Rectal smooth muscle tissue (tissue), 1 donor: Measurements from ENCODE around the gene SSX2IP.

Experiments used
- H3K27ac ChIP-seq: one replicate; pipeline ENCODE4 v1.7.0; 2013; ENCODE audit warnings: low read depth, low read length, inconsistent platforms
- H3K27me3 ChIP-seq: one replicate; pipeline ENCODE4 v1.7.0; 2013; ENCODE audit warnings: low read length; ENCODE audit not compliant: control insufficient read depth, insufficient read depth
- H3K36me3 ChIP-seq: one replicate; pipeline ENCODE4 v1.7.0; 2013; ENCODE audit warnings: low read length; ENCODE audit not compliant: control insufficient read depth, insufficient read depth
- H3K4me1 ChIP-seq: one replicate; pipeline ENCODE4 v1.7.0; 2013; ENCODE audit warnings: low read length; ENCODE audit not compliant: control insufficient read depth, insufficient read depth
- H3K4me3 ChIP-seq: one replicate; pipeline ENCODE4 v1.7.0; 2013; ENCODE audit warnings: low read length
- H3K9ac ChIP-seq: one replicate; pipeline ENCODE4 v1.7.0; 2013; ENCODE audit warnings: low read length

SSX2IP gene

DNA sequence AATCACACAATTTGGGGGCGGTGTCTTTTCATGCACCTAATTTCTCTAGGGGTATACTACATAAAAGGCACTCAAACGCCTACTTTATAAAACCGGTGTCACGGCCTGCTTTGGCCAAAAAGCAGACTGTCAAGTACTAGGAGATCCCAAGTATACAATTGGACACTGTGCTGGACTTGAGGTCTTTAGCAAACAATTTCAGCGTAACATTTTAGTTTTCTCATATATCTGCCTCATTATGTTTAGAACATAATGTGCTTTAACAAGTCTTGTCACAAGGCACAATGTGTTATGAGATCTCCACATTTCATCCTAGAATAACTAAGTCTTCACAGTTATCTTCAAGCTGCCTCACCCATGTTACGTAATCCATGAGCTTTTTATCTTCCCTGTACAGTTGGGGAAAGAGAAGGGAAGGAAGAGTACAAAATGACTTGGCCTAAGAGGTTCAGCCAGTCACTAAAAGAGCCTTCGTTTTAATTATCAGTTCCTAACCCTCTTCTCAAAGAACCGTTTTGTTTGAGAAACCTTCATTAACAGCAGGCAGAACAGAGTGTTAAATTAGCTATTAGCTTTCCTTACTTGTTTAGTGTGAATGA, 1.7 kb downstream of the SSX2IP start:
- H3K4me1 ChIP-seq: peaks cover 11% of the 10 kb centered on the region
- no peak overlapping the region for H3K9ac ChIP-seq
- H3K27ac ChIP-seq: peak overlapping the region; percentile 91
- no peaks in the 10 kb centered on the region for H3K36me3 ChIP-seq
- peak overlapping the region; percentile 79 for H3K4me3 ChIP-seq
- no peaks in the 10 kb centered on the region for H3K27me3 ChIP-seq

DNA sequence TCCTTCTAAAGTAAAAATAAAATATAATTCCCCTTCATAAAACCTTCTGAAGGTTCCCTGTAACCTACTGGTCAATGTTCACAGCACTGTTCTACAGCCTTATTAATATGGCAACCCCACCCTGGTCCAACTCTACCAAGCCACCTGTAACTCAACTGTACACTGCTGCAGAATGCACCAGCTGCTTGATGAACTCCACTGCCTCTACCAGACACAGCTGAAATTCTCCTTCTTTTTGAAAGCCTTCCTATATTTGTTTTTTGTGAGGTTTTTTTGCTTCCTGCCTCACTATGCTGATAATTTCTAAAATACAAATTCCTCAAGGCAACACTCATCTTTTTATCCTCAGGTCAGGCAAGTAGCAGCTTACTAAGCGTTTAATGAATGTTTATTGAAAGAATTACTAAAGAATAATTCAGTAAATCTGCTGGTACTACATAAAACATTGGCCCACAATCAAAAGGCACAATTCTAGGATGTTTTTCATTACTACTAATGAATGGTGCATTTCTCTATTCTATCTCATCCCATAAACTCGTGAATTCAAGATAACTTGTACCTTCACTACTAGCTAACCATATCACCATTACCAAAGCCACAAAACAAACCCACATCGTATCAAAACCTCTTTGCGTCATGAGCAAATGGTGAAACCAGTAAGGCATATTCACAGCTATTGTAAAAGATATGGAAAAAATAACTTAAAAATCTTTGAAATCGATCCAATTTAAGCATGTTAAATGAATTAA, 2.4 kb downstream of the SSX2IP start:
- Histone ChIP-seq H3K36me3 (no peaks in the 10 kb centered on the region), H3K27ac (no peak overlapping the region), H3K9ac (no peak overlapping the region), H3K4me1 (peaks cover 11% of the 10 kb centered on the region), H3K27me3 (no peaks in the 10 kb centered on the region), H3K4me3 (no peak overlapping the region)

DNA sequence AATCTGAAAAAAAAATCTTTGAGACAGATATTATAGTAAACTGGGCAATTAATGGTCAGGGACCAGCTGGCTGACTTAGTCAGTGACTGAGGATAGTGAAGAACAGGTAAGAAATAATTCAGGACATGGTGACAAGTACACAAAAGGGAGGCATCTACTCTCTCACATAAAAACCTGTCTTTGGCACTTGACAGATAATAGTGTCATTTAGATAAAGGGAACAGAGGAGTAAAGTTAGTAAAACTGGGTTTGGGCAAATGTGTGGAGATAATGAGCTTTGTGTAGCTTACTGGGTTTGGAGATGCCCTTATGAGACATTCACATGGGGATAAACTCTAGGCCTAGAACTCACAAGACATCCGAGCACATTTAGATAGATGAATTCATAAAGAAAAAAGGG, 4.0 kb downstream of the SSX2IP start:
- H3K9ac ChIP-seq: no peak overlapping the region
- no peak overlapping the region for H3K4me3 ChIP-seq
- peaks cover 11% of the 10 kb centered on the region for H3K4me1 ChIP-seq
- no peak overlapping the region for H3K27ac ChIP-seq
- H3K27me3 ChIP-seq: no peaks in the 10 kb centered on the region
- H3K36me3 ChIP-seq: no peaks in the 10 kb centered on the region

DNA sequence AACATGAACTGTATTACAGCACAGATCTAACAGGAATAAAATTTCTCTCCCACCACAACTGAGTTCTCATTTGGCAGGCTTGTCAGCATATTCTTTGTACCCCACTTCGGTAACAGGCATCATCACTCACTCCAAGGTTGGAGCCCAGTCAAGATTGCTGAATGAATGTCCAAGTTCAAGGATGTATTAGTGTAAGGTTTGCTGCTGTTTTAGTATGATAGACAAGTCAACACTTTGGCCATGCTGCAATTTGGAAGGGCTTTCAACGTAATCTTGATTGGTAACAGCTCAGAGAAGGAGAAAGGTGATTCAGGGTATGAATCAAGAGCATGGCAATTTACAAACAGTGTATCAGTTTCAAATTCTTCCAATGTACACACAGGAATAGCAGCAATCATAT, 6.8 kb downstream of the SSX2IP start:
- H3K4me3 ChIP-seq: no peak overlapping the region
- H3K9ac ChIP-seq: no peak overlapping the region
- H3K27ac ChIP-seq: no peak overlapping the region
- H3K4me1 ChIP-seq: peaks cover 5% of the 10 kb centered on the region
- H3K27me3 ChIP-seq: no peaks in the 10 kb centered on the region
- no peaks in the 10 kb centered on the region for H3K36me3 ChIP-seq

DNA sequence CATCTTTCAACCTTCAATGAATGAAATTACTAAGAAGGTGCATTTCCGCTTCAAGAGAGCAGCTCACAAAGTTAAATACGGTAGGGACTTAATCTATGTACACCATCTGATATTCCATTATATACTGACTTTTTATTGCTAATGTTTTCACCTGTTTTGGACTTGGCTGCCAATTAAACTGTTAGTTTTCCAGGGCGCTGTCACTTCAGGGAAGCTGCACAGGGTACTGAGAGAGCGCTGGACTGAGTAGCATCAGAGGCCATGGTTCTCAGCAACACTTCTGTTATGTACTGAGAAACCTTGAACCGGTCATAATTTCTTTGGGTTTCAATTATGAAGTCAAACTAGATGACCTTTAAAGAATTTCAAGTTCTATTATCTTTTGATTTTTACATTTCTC, 8.2 kb downstream of the SSX2IP start:
- H3K4me3 ChIP-seq: no peak overlapping the region
- H3K27ac ChIP-seq: no peak overlapping the region
- no peaks in the 10 kb centered on the region for H3K4me1 ChIP-seq
- no peak overlapping the region for H3K9ac ChIP-seq
- H3K36me3 ChIP-seq: no peaks in the 10 kb centered on the region
- no peaks in the 10 kb centered on the region for H3K27me3 ChIP-seq

DNA sequence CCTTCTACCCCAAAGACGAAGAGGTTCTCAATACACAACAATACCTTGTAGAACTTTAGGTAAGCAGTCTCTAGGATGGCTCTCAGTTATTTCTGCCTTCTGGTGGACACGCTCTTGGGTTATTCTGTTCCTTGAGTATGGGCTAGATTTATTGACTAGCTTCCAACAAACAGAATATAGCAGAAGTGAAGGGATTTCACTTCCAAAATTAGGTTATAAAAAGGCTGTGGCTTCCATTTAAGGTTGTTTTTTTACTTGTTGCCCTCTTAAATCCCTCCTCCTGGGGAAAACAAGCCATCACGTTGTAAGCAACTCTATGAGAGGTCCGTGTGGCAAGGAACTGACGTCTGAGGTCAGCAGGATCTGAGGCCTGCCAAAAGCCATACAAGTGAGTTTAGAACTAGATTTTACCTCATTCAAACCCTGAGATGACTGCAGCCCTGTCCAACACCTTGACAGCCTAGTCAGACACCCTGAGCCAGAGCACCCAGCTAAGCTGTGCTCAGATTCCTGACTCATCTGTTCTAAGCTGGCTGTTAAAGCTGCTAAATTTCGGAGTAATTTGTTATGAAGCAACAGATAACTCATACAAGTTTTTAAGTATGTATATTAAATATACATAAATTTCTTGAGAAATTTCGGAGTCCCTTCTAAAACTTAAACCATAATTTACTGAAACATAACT, 12.7 kb downstream of the SSX2IP start:
- Histone ChIP-seq H3K27me3 (no peaks in the 10 kb centered on the region), H3K9ac (no peak overlapping the region), H3K4me1 (no peaks in the 10 kb centered on the region), H3K36me3 (no peaks in the 10 kb centered on the region), H3K27ac (no peak overlapping the region), H3K4me3 (no peak overlapping the region)

DNA sequence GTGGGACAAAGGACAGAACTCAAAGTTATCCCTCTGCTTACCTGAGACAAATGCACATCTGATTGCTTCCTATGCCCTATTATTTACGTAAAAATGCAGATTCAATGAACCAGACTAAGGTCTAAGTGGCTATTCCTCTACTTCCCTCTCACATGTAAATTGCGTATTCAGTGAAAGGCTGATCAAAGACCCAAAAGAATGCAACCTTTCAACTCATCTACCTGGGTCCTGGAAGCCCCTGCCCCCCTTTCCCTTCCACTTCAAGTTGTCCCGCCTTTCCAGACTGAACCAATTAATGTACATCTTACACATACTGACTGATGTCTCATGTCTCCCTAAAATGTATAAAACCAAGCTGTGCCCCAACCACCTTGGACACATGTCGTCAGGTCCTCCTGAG, 14.6 kb downstream of the SSX2IP start:
- Histone ChIP-seq H3K27ac (no peak overlapping the region), H3K36me3 (no peaks in the 10 kb centered on the region), H3K4me1 (no peaks in the 10 kb centered on the region), H3K9ac (no peak overlapping the region), H3K4me3 (no peak overlapping the region), H3K27me3 (no peaks in the 10 kb centered on the region)

DNA sequence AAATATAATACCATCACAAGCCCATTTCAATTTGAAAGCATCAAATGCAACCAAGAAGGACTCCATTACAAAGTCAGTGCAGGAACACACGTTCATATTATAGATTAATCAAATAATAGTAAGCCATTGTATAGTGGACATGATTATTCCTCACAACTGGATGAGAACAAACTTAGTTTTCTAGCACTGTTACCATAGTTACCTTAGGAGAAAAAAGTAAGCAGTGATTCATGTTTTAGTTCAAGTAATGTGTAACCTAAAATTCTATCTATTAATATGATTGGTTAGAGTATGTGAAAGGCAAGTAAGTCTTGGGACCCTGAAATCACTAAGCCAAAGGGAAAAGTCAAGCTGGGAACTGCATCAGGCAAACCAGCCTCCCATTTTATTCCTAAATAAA, 15.2 kb downstream of the SSX2IP start:
- Histone ChIP-seq H3K9ac (no peak overlapping the region), H3K4me3 (no peak overlapping the region), H3K27me3 (no peaks in the 10 kb centered on the region), H3K4me1 (no peaks in the 10 kb centered on the region), H3K36me3 (no peaks in the 10 kb centered on the region), H3K27ac (no peak overlapping the region)

DNA sequence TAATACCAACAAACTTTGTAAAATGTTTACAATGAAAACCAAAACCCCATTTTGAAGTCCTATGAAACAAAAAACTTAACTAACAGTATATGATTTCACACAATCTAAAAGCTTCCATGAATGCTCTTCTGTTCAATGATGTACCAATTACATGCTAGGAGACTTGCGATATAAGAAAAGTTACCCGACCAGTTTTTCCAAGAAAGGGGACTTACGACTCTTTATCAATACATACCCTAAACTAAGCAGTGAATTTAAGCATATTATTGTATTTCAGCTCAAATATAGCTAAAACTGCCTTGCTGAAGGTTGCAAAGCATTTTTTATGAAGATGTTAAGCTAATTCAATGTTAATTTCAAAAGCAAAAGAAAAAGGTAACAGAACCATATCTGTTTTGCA, 15.6 kb downstream of the SSX2IP start:
- H3K4me3 ChIP-seq: no peak overlapping the region
- no peak overlapping the region for H3K27ac ChIP-seq
- H3K36me3 ChIP-seq: no peaks in the 10 kb centered on the region
- no peaks in the 10 kb centered on the region for H3K27me3 ChIP-seq
- H3K4me1 ChIP-seq: no peaks in the 10 kb centered on the region
- H3K9ac ChIP-seq: no peak overlapping the region

DNA sequence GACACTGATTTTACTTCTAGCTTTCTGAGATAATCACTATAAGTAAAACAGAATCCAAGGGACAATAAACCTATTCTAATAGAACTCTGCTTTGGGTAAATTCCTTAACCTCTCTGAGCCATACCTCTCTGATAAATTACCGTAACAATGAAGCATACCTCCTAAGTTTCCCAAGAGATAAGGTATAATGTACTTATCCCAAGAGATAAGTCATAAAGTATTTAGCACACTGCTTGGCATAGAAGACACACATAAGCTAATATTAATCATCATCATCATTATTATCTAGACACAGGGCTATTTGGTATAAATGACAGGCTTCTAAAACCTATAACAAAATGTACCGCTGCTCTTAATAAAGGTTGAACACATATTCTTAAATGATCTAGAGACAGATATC, 16.2 kb downstream of the SSX2IP start:
- H3K27ac ChIP-seq: no peak overlapping the region
- H3K9ac ChIP-seq: no peak overlapping the region
- H3K4me3 ChIP-seq: no peak overlapping the region
- H3K27me3 ChIP-seq: no peaks in the 10 kb centered on the region
- no peaks in the 10 kb centered on the region for H3K36me3 ChIP-seq
- no peaks in the 10 kb centered on the region for H3K4me1 ChIP-seq

DNA sequence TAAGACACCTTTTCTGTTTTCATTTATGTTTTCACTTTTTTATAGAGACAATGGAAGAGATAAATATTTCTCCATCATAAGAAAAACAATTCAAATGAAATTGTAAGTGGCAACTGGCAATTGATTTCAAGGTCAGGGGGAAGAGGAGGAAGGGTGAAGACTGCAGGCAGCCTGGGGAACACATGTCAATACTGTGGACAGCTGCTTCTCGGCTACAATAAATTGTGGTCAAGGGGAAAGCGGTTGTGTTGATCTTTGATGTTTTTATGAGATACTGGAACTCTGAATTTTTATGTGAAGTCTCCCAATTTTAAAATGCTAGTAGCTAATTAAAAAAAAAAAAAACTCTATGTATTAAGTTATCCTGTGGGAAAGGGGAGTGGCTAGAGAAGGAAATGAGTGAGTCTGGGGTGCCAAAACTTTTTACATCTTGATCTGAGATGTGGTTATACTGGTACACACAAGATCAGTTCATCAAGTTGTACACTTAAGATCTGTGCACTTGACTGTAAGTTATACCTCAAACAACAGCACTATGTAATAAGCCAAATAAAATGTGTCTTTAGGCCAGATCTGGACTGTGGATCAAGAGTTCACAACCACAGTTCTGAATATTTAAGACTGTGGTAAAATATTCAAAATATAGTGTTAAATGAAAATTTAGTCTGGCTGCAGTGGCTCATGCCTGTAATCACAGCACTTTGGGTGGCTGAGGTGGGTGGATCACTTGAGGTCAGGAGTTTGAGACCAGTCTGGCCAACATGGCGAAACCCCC, 18.0 kb downstream of the SSX2IP start:
- Histone ChIP-seq H3K4me3 (no peak overlapping the region), H3K9ac (no peak overlapping the region), H3K4me1 (no peaks in the 10 kb centered on the region), H3K36me3 (no peaks in the 10 kb centered on the region), H3K27me3 (no peaks in the 10 kb centered on the region), H3K27ac (no peak overlapping the region)

DNA sequence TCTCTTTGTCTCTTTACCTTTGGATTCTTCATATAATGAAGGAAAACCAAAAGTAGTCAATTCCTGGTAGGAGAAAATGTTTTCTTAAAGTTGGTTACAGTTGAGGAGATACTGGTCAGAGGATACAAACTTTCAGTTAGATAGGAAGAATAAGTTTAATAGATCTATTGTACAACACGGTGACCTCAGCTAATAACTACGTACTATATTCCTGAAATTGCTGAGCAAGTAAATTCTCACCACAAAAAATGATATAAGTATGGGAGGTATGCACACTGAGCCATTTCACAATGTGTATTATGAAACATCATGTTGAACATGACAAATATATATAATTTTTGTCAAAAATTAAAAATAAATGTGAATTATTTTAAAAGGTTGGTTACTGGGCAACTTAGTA, 20.4 kb downstream of the SSX2IP start:
- H3K36me3 ChIP-seq: no peaks in the 10 kb centered on the region
- H3K27me3 ChIP-seq: no peaks in the 10 kb centered on the region
- no peak overlapping the region for H3K27ac ChIP-seq
- no peak overlapping the region for H3K4me3 ChIP-seq
- no peak overlapping the region for H3K9ac ChIP-seq
- H3K4me1 ChIP-seq: no peaks in the 10 kb centered on the region
